ENCODE measurements around the gene DIRAS2. TPM values are rescaled to one million over a fixed set of nuclear protein-coding genes. Genes with fewer than 3 reads are reported as not detected.
"Not testable (repeated sequence)": the region's sequence is repeated elsewhere in the genome, so short reads cannot be mapped to it uniquely, and the experiment has no call there.

Gene DIRAS2
- 26.3 TPM for total RNA-seq

- DNase-seq (ENCODE audit: low spot score): peak; percentile 89
Observed at GRCh38 chr9:90642570-90643539, at the start of gene DIRAS2. Gene DIRAS2 (minus strand): TSS chr9:90642824. CDS start chr9:90613827, 28,997 bp downstream.

GRCh38 chr9:90684736-90685135, 42.1 kb upstream of the DIRAS2 start:
- no peak for DNase-seq (ENCODE audit: low spot score)

GRCh38 chr9:90684106-90684505, 41.5 kb upstream of the DIRAS2 start:
- DNase-seq (ENCODE audit: low spot score): no peak

- no peak for DNase-seq (ENCODE audit: low spot score)
Observed at GRCh38 chr9:90680534-90680933, 37.9 kb upstream of the DIRAS2 start.

- no peak for DNase-seq (ENCODE audit: low spot score)
Observed at GRCh38 chr9:90665072-90665471, 22.4 kb upstream of the DIRAS2 start.

- DNase-seq (ENCODE audit: low spot score): no peak
Observed at GRCh38 chr9:90659650-90660364, 17.2 kb upstream of the DIRAS2 start.

- no peak for DNase-seq (ENCODE audit: low spot score)
Observed at GRCh38 chr9:90658783-90659182, 16.2 kb upstream of the DIRAS2 start.

- DNase-seq (ENCODE audit: low spot score): no peak
Observed at GRCh38 chr9:90658181-90658580, 15.6 kb upstream of the DIRAS2 start.

- DNase-seq (ENCODE audit: low spot score): not testable (repeated sequence)
Observed at GRCh38 chr9:90656876-90657275, 14.3 kb upstream of the DIRAS2 start.

- DNase-seq (ENCODE audit: low spot score): no peak
Observed at GRCh38 chr9:90651246-90651645, 8.6 kb upstream of the DIRAS2 start.

GRCh38 chr9:90647843-90648242, 5.2 kb upstream of the DIRAS2 start:
- no peak for DNase-seq (ENCODE audit: low spot score)

GRCh38 chr9:90645721-90646120, 3.1 kb upstream of the DIRAS2 start:
- no peak for DNase-seq (ENCODE audit: low spot score)

- DNase-seq (ENCODE audit: low spot score): no peak
Observed at GRCh38 chr9:90641884-90642487, 638 bp downstream of the DIRAS2 start.

- no peak for DNase-seq (ENCODE audit: low spot score)
Observed at GRCh38 chr9:90641086-90641485, 1.5 kb downstream of the DIRAS2 start.

GRCh38 chr9:90640361-90640760, 2.3 kb downstream of the DIRAS2 start:
- DNase-seq (ENCODE audit: low spot score): no peak

- DNase-seq (ENCODE audit: low spot score): no peak
Observed at GRCh38 chr9:90637626-90638025, 5.0 kb downstream of the DIRAS2 start.

GRCh38 chr9:90632647-90633207, 9.9 kb downstream of the DIRAS2 start:
- no peak for DNase-seq (ENCODE audit: low spot score)

GRCh38 chr9:90631964-90632363, 10.7 kb downstream of the DIRAS2 start:
- DNase-seq (ENCODE audit: low spot score): no peak

- DNase-seq (ENCODE audit: low spot score): no peak
Observed at GRCh38 chr9:90629991-90630390, 12.6 kb downstream of the DIRAS2 start.

GRCh38 chr9:90629354-90629753, 13.3 kb downstream of the DIRAS2 start:
- no peak for DNase-seq (ENCODE audit: low spot score)

GRCh38 chr9:90616806-90617205, 25.8 kb downstream of the DIRAS2 start:
- DNase-seq (ENCODE audit: low spot score): no peak

- no peak for DNase-seq (ENCODE audit: low spot score)
Observed at GRCh38 chr9:90613502-90613901, 29.1 kb downstream of the DIRAS2 start.
